ENCODE results near the gene TOMM70.
"Not testable (repeated sequence)": the region's sequence is repeated elsewhere in the genome, so short reads cannot be mapped to it uniquely, and the experiment has no call there.

- not testable (repeated sequence) for TF ChIP-seq CTCF (IDR thresholded peaks at IDR 0.05); POLR2A (IDR thresholded peaks at IDR 0.05); POLR2AphosphoS5 (IDR thresholded peaks at IDR 0.05; ENCODE audit: insufficient read depth in 1 of 2, low read depth in 1 of 2)
Measured at GRCh38 chr3:100351770-100352169, 49.1 kb downstream of the TOMM70 start.
